A673 (cell line): ENCODE measurements around the gene GPR142.

Experiments
- EZH2 ChIP-seq: fragments of 200-600 bp; sonication (generic); IDR thresholded peaks from 2 replicates; pipeline ENCODE4 v1.6.1; 2017; ENCODE audit warnings: borderline replicate concordance, low read depth, mild to moderate bottlenecking, mixed read lengths, antibody characterized with exemption, low read length; ENCODE audit not compliant: poor library complexity, severe bottlenecking
- TF ChIP-seq, protein P1 (sequence below): fragments of 300-800, 200-600 bp; sonication (generic); conservative IDR thresholded peaks from 2 replicates; pipeline ENCODE4 v1.5.1; 2017; ENCODE audit warnings: low read depth, mild to moderate bottlenecking, antibody characterized with exemption, low read length, moderate library complexity, mixed read lengths

DNA sequence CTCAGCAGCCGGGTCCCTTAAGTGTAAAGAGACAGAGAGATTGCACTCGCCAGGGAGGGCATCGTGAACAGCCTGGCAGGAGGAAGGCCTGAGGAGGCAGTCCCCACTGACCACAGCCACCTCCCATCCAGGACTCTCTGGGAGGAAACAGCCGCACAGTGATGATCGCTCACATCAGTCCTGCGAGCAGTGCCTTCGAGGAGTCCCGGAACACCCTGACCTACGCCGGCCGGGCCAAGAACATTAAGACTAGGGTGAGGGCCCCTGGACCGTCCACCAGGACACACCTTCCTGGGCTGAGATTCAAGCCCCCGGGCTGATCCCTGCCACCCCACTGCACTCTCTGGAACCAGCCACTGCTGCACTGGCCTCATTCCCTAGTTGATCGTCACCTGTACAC lies 19.7 kb upstream of the GPR142 start:
- TF ChIP-seq, protein P1, sequence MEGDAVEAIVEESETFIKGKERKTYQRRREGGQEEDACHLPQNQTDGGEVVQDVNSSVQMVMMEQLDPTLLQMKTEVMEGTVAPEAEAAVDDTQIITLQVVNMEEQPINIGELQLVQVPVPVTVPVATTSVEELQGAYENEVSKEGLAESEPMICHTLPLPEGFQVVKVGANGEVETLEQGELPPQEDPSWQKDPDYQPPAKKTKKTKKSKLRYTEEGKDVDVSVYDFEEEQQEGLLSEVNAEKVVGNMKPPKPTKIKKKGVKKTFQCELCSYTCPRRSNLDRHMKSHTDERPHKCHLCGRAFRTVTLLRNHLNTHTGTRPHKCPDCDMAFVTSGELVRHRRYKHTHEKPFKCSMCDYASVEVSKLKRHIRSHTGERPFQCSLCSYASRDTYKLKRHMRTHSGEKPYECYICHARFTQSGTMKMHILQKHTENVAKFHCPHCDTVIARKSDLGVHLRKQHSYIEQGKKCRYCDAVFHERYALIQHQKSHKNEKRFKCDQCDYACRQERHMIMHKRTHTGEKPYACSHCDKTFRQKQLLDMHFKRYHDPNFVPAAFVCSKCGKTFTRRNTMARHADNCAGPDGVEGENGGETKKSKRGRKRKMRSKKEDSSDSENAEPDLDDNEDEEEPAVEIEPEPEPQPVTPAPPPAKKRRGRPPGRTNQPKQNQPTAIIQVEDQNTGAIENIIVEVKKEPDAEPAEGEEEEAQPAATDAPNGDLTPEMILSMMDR, result no peak
- no peak for TF ChIP-seq EZH2
